Measurements from ENCODE around the gene TENT4B.

GRCh38 chr16:50275098-50275415 is 122.0 kb downstream of the TENT4B start:
- TF ChIP-seq CTCF (IDR thresholded peaks at IDR 0.05) (no peak), MAX (IDR thresholded peaks at IDR 0.05; ENCODE audit: low read depth) (no peak), USF1 (IDR thresholded peaks at IDR 0.05; ENCODE audit: borderline replicate concordance, low read depth) (no peak), FOXJ3 (CRISPR knock-in tag; IDR thresholded peaks at IDR 0.05) (no peak), GABPA (IDR thresholded peaks at IDR 0.05; ENCODE audit: low read depth) (no peak), POLR2AphosphoS5 (IDR thresholded peaks at IDR 0.05; ENCODE audit: low read depth, low read length) (no peak), MEF2A (IDR thresholded peaks at IDR 0.05; ENCODE audit: borderline replicate concordance, low read depth) (no peak), USF2 (IDR thresholded peaks at IDR 0.05; ENCODE audit: borderline replicate concordance, low read depth, low read length) (no peak), RXRA (IDR thresholded peaks at IDR 0.05; ENCODE audit: borderline replicate concordance, low read depth) (no peak), RAD21 (IDR thresholded peaks at IDR 0.05; ENCODE audit: low read length) (no peak), YY1 (IDR thresholded peaks at IDR 0.05; ENCODE audit: low read depth) (no peak), SMC3 (IDR thresholded peaks at IDR 0.05; ENCODE audit: low read depth, low read length) (no peak), RCOR1 (IDR thresholded peaks at IDR 0.05; ENCODE audit: low read length) (no peak)

All from SK-N-SH (cell line).